Fibroblast of lung (primary cell): ENCODE data around the gene ADGRD2.

Experiments
- EZH2 ChIP-seq: IDR thresholded peaks from 2 replicates; pipeline ENCODE4 v1.5.1; 2012; ENCODE audit warnings: low read length, control low read depth, mild to moderate bottlenecking; ENCODE audit errors: missing control alignments
- TF ChIP-seq, protein P1 (sequence below), 2 donors: IDR thresholded peaks in 1 of 2; conservative IDR thresholded peaks in 1 of 2; 1 replicate in 1 of 2; 2 replicates in 1 of 2; pipeline ENCODE4 v1.5.1; 2011 to 2012; ENCODE audit warnings: low read length in 2 of 2, control low read depth in 1 of 2, inconsistent platforms in 1 of 2, low read depth in 1 of 2, mild to moderate bottlenecking in 1 of 2

DNA sequence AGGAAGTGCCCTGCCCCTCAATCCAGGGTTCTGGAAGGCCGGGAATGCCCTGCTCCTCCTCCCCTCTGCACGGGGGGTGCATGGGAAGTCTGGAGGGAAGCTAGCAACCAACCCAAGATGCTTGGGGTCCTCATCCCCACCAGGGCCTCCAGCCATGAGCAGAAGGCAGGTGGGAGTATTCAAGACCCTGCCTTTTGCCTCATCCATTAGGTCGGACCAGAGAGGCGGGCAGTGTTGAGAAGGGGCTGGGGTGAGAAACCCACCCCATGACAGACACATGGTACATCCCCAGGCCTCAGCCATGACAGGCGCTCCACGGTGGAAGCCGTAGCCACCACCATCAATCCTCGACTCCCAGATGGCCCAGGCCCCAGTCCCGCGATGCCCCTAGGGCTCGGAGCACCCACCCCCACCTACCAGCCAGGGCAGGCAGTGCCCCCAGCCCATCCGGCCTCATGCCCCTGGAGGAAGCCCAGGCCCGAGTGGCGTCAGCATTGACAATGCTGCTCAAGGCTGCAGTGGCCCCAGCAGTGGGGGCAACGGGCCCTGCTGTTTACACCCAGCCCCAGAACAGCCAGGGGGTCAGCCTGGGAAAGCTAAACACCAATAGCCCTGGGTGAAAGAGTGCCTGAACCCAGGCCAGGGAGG lies 48.4 kb downstream of the ADGRD2 start:
- TF ChIP-seq, protein P1, sequence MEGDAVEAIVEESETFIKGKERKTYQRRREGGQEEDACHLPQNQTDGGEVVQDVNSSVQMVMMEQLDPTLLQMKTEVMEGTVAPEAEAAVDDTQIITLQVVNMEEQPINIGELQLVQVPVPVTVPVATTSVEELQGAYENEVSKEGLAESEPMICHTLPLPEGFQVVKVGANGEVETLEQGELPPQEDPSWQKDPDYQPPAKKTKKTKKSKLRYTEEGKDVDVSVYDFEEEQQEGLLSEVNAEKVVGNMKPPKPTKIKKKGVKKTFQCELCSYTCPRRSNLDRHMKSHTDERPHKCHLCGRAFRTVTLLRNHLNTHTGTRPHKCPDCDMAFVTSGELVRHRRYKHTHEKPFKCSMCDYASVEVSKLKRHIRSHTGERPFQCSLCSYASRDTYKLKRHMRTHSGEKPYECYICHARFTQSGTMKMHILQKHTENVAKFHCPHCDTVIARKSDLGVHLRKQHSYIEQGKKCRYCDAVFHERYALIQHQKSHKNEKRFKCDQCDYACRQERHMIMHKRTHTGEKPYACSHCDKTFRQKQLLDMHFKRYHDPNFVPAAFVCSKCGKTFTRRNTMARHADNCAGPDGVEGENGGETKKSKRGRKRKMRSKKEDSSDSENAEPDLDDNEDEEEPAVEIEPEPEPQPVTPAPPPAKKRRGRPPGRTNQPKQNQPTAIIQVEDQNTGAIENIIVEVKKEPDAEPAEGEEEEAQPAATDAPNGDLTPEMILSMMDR (conservative IDR thresholded peaks at IDR 0.05 in 1 of 2, IDR thresholded peaks at IDR 0.05 in 1 of 2; ENCODE audit: low read depth in 1 of 2, low read length in 2 of 2), result no peak
- TF ChIP-seq EZH2, result no peak
